H9 (cell line): ENCODE results near the gene INPP5B. TPM values are rescaled to one million over a fixed set of nuclear protein-coding genes. Genes with fewer than 3 reads are reported as not detected.
A peak's percentile ranks its signal among the peaks of the same experiment; 100 is the strongest.

Experiments
- DNase-seq: peaks from one replicate; pipeline ENCODE4 v3.0.0-alpha.2; 2017
- H2AFZ ChIP-seq: one replicate; pipeline ENCODE4 v1.6.1; 2013; ENCODE audit warnings: mild to moderate bottlenecking, low read length, control low read depth, moderate library complexity
- H2AK5ac ChIP-seq: 2 replicates; pipeline ENCODE4 v1.6.1; 2013; ENCODE audit warnings: low read length, control low read depth, mixed read lengths; ENCODE audit not compliant: insufficient read length
- H2BK120ac ChIP-seq: one replicate; pipeline ENCODE4 v1.6.1; 2013; ENCODE audit warnings: low read depth, mild to moderate bottlenecking, low read length, control low read depth, inconsistent platforms; ENCODE audit not compliant: poor library complexity, severe bottlenecking
- H2BK12ac ChIP-seq: 2 replicates; pipeline ENCODE4 v1.6.1; 2013; ENCODE audit warnings: low read length, control low read depth, mixed read lengths, low read depth; ENCODE audit not compliant: insufficient read length
- H2BK15ac ChIP-seq: 2 replicates; pipeline ENCODE4 v1.6.1; 2013; ENCODE audit warnings: low read depth, low read length, control low read depth
- H2BK20ac ChIP-seq: one replicate; pipeline ENCODE4 v1.6.1; 2013; ENCODE audit warnings: low read depth, mild to moderate bottlenecking, low read length, control low read depth, inconsistent platforms; ENCODE audit not compliant: poor library complexity, severe bottlenecking
- H2BK5ac ChIP-seq: 2 replicates; pipeline ENCODE4 v1.6.1; 2013; ENCODE audit warnings: low read length, control low read depth, mixed read lengths; ENCODE audit not compliant: insufficient read length
- H3K14ac ChIP-seq: 2 replicates; pipeline ENCODE4 v1.6.1; 2013; ENCODE audit warnings: low read length, control low read depth; ENCODE audit not compliant: insufficient read depth
- H3K18ac ChIP-seq: 2 replicates; pipeline ENCODE4 v1.6.1; 2013; ENCODE audit warnings: low read depth, mild to moderate bottlenecking, mixed read lengths, low read length, control low read depth; ENCODE audit not compliant: insufficient read length
- H3K23ac ChIP-seq: 2 replicates; pipeline ENCODE4 v1.6.1; 2013; ENCODE audit warnings: low read length, control low read depth, mixed read lengths, low read depth; ENCODE audit not compliant: insufficient read length
- H3K23me2 ChIP-seq: 2 replicates; pipeline ENCODE4 v1.6.1; 2013; ENCODE audit warnings: low read depth, mild to moderate bottlenecking, mixed read lengths, low read length, control low read depth; ENCODE audit not compliant: insufficient read length, poor library complexity, severe bottlenecking
- H3K27ac ChIP-seq: 2 replicates; pipeline ENCODE4 v1.5.1; 2013; ENCODE audit warnings: low read length, control low read depth, mixed read lengths, low read depth; ENCODE audit not compliant: insufficient read length
- H3K27me3 ChIP-seq: 2 replicates; pipeline ENCODE4 v1.6.1; 2013; ENCODE audit warnings: low read length, control low read depth, inconsistent platforms; ENCODE audit not compliant: insufficient read depth
- H3K4ac ChIP-seq: 2 replicates; pipeline ENCODE4 v1.6.1; 2013; ENCODE audit warnings: low read depth, mild to moderate bottlenecking, control low read depth, inconsistent platforms, low read length, moderate library complexity
- H3K4me1 ChIP-seq: 2 replicates; pipeline ENCODE4 v1.6.1; 2013; ENCODE audit warnings: low read length, control low read depth, inconsistent platforms; ENCODE audit not compliant: insufficient read depth
- H3K4me2 ChIP-seq: 2 replicates; pipeline ENCODE4 v1.6.1; 2013; ENCODE audit warnings: low read length, control low read depth, mixed read lengths; ENCODE audit not compliant: insufficient read length, insufficient read depth
- H3K56ac ChIP-seq: 2 replicates; pipeline ENCODE4 v1.6.1; 2013; ENCODE audit warnings: low read depth, mild to moderate bottlenecking, mixed read lengths, low read length, control low read depth; ENCODE audit not compliant: insufficient read length
- H3K79me1 ChIP-seq: 2 replicates; pipeline ENCODE4 v1.6.1; 2013; ENCODE audit warnings: low read depth, mild to moderate bottlenecking, moderate library complexity, low read length, control low read depth, inconsistent platforms; ENCODE audit not compliant: insufficient read depth, poor library complexity, severe bottlenecking
- H3K79me2 ChIP-seq: 2 replicates; pipeline ENCODE4 v1.6.1; 2013; ENCODE audit warnings: low read length, control low read depth, inconsistent platforms; ENCODE audit not compliant: insufficient read depth
- H3K9ac ChIP-seq: 2 replicates; pipeline ENCODE4 v1.6.1; 2013; ENCODE audit warnings: low read length, control low read depth, mixed read lengths; ENCODE audit not compliant: insufficient read length; ENCODE audit errors: extremely low read depth
- H3K9me3 ChIP-seq: one replicate; pipeline ENCODE4 v1.6.1; 2013; ENCODE audit warnings: low read depth, low read length, inconsistent platforms; ENCODE audit not compliant: control insufficient read depth
- H3T11ph ChIP-seq: one replicate; pipeline ENCODE4 v1.6.1; 2013; ENCODE audit warnings: mild to moderate bottlenecking, low read length, control low read depth, inconsistent platforms
- H4K20me1 ChIP-seq: one replicate; pipeline ENCODE4 v1.6.1; 2013; ENCODE audit not compliant: control insufficient read depth, insufficient read length, insufficient read depth
- H4K5ac ChIP-seq: 2 replicates; pipeline ENCODE4 v1.6.1; 2013; ENCODE audit warnings: low read depth, mild to moderate bottlenecking, mixed read lengths, low read length, control low read depth; ENCODE audit not compliant: insufficient read length
- H4K8ac ChIP-seq: replicated peaks from 2 replicates; pipeline ENCODE4 v1.6.1; 2013; ENCODE audit warnings: low read length, control low read depth, mixed read lengths, low read depth; ENCODE audit not compliant: insufficient read length
- H4K91ac ChIP-seq: 2 replicates; pipeline ENCODE4 v1.6.1; 2013; ENCODE audit warnings: low read depth, mild to moderate bottlenecking, moderate library complexity, mixed read lengths, low read length, control low read depth; ENCODE audit not compliant: insufficient read length
- H3K27ac Mint-ChIP-seq, 3 experiments: 2 replicates in 2 of 3; 3 replicates in 1 of 3; pipeline ENCODE4 v1.8.0; 2020 to 2021; ENCODE audit warnings: mixed read lengths in 3 of 3, mild to moderate bottlenecking in 1 of 3, moderate library complexity in 1 of 3
- H3K27me3 Mint-ChIP-seq: 2 replicates; pipeline ENCODE4 v1.8.0; 2021; ENCODE audit warnings: low read depth, mild to moderate bottlenecking, moderate library complexity, mixed read lengths
- H3K36me3 Mint-ChIP-seq, 3 experiments: 2 replicates in 2 of 3; 3 replicates in 1 of 3; pipeline ENCODE4 v1.8.0; 2020 to 2021; ENCODE audit warnings: low read depth in 3 of 3, mixed read lengths in 3 of 3; ENCODE audit not compliant: insufficient read depth in 1 of 3
- H3K4me1 Mint-ChIP-seq, 2 experiments: 2 replicates each; pipeline ENCODE4 v1.8.0; 2020; ENCODE audit warnings: mixed read lengths in 2 of 2
- H3K4me3 Mint-ChIP-seq, 2 experiments: 2 replicates in 1 of 2; 3 replicates in 1 of 2; pipeline ENCODE4 v1.8.0; 2020 to 2021; ENCODE audit warnings: mild to moderate bottlenecking in 2 of 2, mixed read lengths in 2 of 2, moderate library complexity in 1 of 2
- H3K9me3 Mint-ChIP-seq, 2 experiments: 2 replicates in 1 of 2; 3 replicates in 1 of 2; pipeline ENCODE4 v1.8.0; 2020; ENCODE audit warnings: mild to moderate bottlenecking in 2 of 2, mixed read lengths in 2 of 2, moderate library complexity in 1 of 2
- CTCF ChIP-seq: fragments of 200-600 bp; sonication (generic); conservative IDR thresholded peaks from 3 replicates; pipeline ENCODE4 v1.8.0; 2021; ENCODE audit warnings: antibody characterized with exemption, mild to moderate bottlenecking
- WGBS: extraction: QIAGEN DNeasy Blood & Tissue Kit; methylation state at CpG from one replicate; pipeline ENCODE4 v1.1.7; 2013; ENCODE audit warnings: missing lambda C conversion rate, low lambda C conversion rate, mixed read lengths; ENCODE audit not compliant: insufficient read length; ENCODE audit errors: extremely low coverage; 5-methylcytosine and 5-hydroxymethylcytosine counted together
- total RNA-seq: library from RNA; stranded (reverse); gene quantifications from 2 replicates; pipeline ENCODE4 v1.2.1, GENCODE V29; 2021

The INPP5B gene
- total RNA-seq, 1 experiment from 2014 or later = 28.2 TPM

GRCh38 chr1:37858931-37859506, 87.8 kb downstream of the INPP5B start:
- H3K27ac ChIP-seq = no peak overlapping the region
- H2BK12ac ChIP-seq = no peak overlapping the region
- WGBS = no CpG with 5 or more reads among the region's 21 CpGs
- H3K14ac ChIP-seq = peak overlapping the region; percentile 68; the same call in 1 of the 2 replicates
- no peak overlapping the region for H4K5ac ChIP-seq
- no peak overlapping the region for H2AFZ ChIP-seq
- H3K27me3 Mint-ChIP-seq = no peaks in the 10 kb centered on the region
- H3K9ac ChIP-seq = peak overlapping the region; percentile 35
- no peaks in the 10 kb centered on the region for H3K9me3 ChIP-seq
- no peak overlapping the region for H3T11ph ChIP-seq
- H3K56ac ChIP-seq = no peak overlapping the region
- H3K27me3 ChIP-seq = no peaks in the 10 kb centered on the region
- peaks cover 1 to 23% (median 21%) of the 10 kb centered on the region in 3 experiments for H3K36me3 Mint-ChIP-seq
- no peak overlapping the region for H2BK5ac ChIP-seq
- H2BK15ac ChIP-seq = no peak overlapping the region
- no peaks in the 10 kb centered on the region for H4K20me1 ChIP-seq
- H3K27ac Mint-ChIP-seq = peak overlapping the region; percentile 70 to 98 (median 72); a peak in 4 of 7 replicates
- no peak overlapping the region for H2BK120ac ChIP-seq
- peaks cover 9 to 12% of the 10 kb centered on the region in 2 experiments for H3K4me1 Mint-ChIP-seq
- no peak overlapping the region for H2BK20ac ChIP-seq
- no peaks in the 10 kb centered on the region for H3K4me1 ChIP-seq
- TF ChIP-seq CTCF = no peak
- peaks cover 8% of the 10 kb centered on the region for H3K23me2 ChIP-seq
- no peak overlapping the region for H3K4ac ChIP-seq
- no peak overlapping the region for H2AK5ac ChIP-seq
- H3K23ac ChIP-seq = no peak overlapping the region
- peaks cover 2% of the 10 kb centered on the region; the same call in 1 of the 2 replicates for H3K79me2 ChIP-seq
- H4K8ac ChIP-seq = no peak overlapping the region
- H3K18ac ChIP-seq = peak overlapping the region; percentile 61
- DNase-seq = no peak
- H3K4me3 Mint-ChIP-seq = peak overlapping the region; percentile 93 to 98
- H3K4me2 ChIP-seq = peak overlapping the region; percentile 68
- no peaks in the 10 kb centered on the region for H3K9me3 Mint-ChIP-seq
- H3K79me1 ChIP-seq = peaks cover 4% of the 10 kb centered on the region
- no peak overlapping the region for H4K91ac ChIP-seq
